Measurements from ENCODE around the gene RPS19. TPM values are rescaled to one million over a fixed set of nuclear protein-coding genes. Genes with fewer than 3 reads are reported as not detected.

RPS19 gene
- polyA plus RNA-seq, 3 donors = 1,302 to 1,867 (median 1,631) TPM

GRCh38 chr19:41919948-41920712 lies 60.1 kb downstream of the RPS19 start:
- no peak for DNase-seq (ENCODE audit: extremely low read depth in 1 of 11, low read depth in 9 of 11, low spot score in 4 of 11)

- DNase-seq (ENCODE audit: extremely low read depth in 1 of 11, low read depth in 9 of 11, low spot score in 4 of 11) = no peak
Observed at GRCh38 chr19:41920882-41921576, 61.0 kb downstream of the RPS19 start.

GRCh38 chr19:41921577-41922576 lies 61.8 kb downstream of the RPS19 start:
- DNase-seq (ENCODE audit: extremely low read depth in 1 of 11, low read depth in 9 of 11, low spot score in 4 of 11) = no peak

Other genes starting within 250 kb of the RPS19 start
- under 1 TPM in 1 of 3 donors, not detected in 2; 0.12 TPM for gene CEACAM4, start 233.2 kb upstream of the RPS19 start, polyA plus RNA-seq (ENCODE audit: insufficient read length in 3 of 3)
- gene CEACAM7, start 172.0 kb upstream of the RPS19 start, polyA plus RNA-seq (ENCODE audit: insufficient read length in 3 of 3) = not detected
- under 1 TPM in 1 of 3 donors, not detected in 2; 0.23 TPM for gene CEACAM5, start 151.6 kb upstream of the RPS19 start, polyA plus RNA-seq (ENCODE audit: insufficient read length in 3 of 3)
- gene CEACAM6, start 104.7 kb upstream of the RPS19 start, polyA plus RNA-seq (ENCODE audit: insufficient read length in 3 of 3) = under 1 TPM; 0.06 to 0.22 (median 0.17) TPM
- gene CEACAM3, start 63.7 kb upstream of the RPS19 start, polyA plus RNA-seq (ENCODE audit: insufficient read length in 3 of 3) = under 1 TPM in 2 of 3 donors, not detected in 1; 0.09 to 0.15 TPM
- not detected for gene LYPD4, start 15.6 kb upstream of the RPS19 start, polyA plus RNA-seq (ENCODE audit: insufficient read length in 3 of 3)
- gene DMRTC2, start 15.2 kb upstream of the RPS19 start, polyA plus RNA-seq (ENCODE audit: insufficient read length in 3 of 3) = not detected
- gene CD79A, start 17.0 kb downstream of the RPS19 start, polyA plus RNA-seq (ENCODE audit: insufficient read length in 3 of 3) = 1 to 10 TPM in 2 of 3 donors, under 1 TPM in 1; 0.53 to 1.7 (median 1.6) TPM
- gene ARHGEF1, start 22.9 kb downstream of the RPS19 start, polyA plus RNA-seq (ENCODE audit: insufficient read length in 3 of 3) = 10 to 100 TPM; 40.1 to 63.7 (median 50.7) TPM
- under 1 TPM; 0.06 to 0.21 (median 0.12) TPM for gene ERFL, start 68.2 kb downstream of the RPS19 start, polyA plus RNA-seq (ENCODE audit: insufficient read length in 3 of 3)
- gene RABAC1, start 99.1 kb downstream of the RPS19 start, polyA plus RNA-seq (ENCODE audit: insufficient read length in 3 of 3) = 10 to 100 TPM; 47.5 to 85.4 (median 81.1) TPM
- gene ATP1A3, start 134.0 kb downstream of the RPS19 start, polyA plus RNA-seq (ENCODE audit: insufficient read length in 3 of 3) = under 1 TPM in 2 of 3 donors, not detected in 1; 0.39 to 0.99 TPM
- gene GRIK5, start 210.0 kb downstream of the RPS19 start, polyA plus RNA-seq (ENCODE audit: insufficient read length in 3 of 3) = 10 to 100 TPM; 19.0 to 33.6 (median 23.2) TPM
- 10 to 100 TPM; 11.2 to 18.4 (median 15.4) TPM for gene ZNF574, start 215.9 kb downstream of the RPS19 start, polyA plus RNA-seq (ENCODE audit: insufficient read length in 3 of 3)